Thoracic aorta (tissue), 2 donors: ENCODE measurements around the gene DLGAP1. TPM values are rescaled to one million over a fixed set of nuclear protein-coding genes. Genes with fewer than 3 reads are reported as not detected.

Experiments
- ATAC-seq: fragments of 150-250 bp; one replicate; pipeline ENCODE4 v1.8.0; 2017; ENCODE audit warnings: low read depth; ENCODE audit not compliant: insufficient number of reproducible peaks, low FRiP score
- DNase-seq: peaks from one replicate; pipeline ENCODE4 v3.0.0-alpha.2; 2020; ENCODE audit warnings: low spot score
- H3K27ac ChIP-seq, 2 donors: fragments of 200-600 bp; sonication (generic); 1 replicate in 1 of 2; 2 replicates in 1 of 2; pipeline ENCODE4 v1.5.1; 2016; ENCODE audit warnings: mild to moderate bottlenecking in 2 of 2, moderate library complexity in 2 of 2
- H3K27me3 ChIP-seq: fragments of 200-600 bp; sonication (generic); replicated peaks from 2 replicates; pipeline ENCODE4 v1.6.0; 2016; ENCODE audit warnings: mild to moderate bottlenecking; ENCODE audit not compliant: insufficient read depth
- H3K36me3 ChIP-seq: fragments of 200-600 bp; sonication (generic); one replicate; pipeline ENCODE4 v1.5.1; 2016
- H3K4me1 ChIP-seq, 2 donors: fragments of 200-600 bp; sonication (generic); 1 replicate in 1 of 2; 2 replicates in 1 of 2; pipeline versions ENCODE4 v1.5.1 to v1.6.0; 2016; ENCODE audit warnings: low read depth in 2 of 2, mild to moderate bottlenecking in 1 of 2; ENCODE audit not compliant: control insufficient read depth in 1 of 2
- H3K4me3 ChIP-seq: fragments of 200-600 bp; sonication (generic); 2 replicates; pipeline ENCODE4 v1.5.1; 2016; ENCODE audit warnings: mild to moderate bottlenecking
- H3K9me3 ChIP-seq: fragments of 200-600 bp; sonication (generic); 2 replicates; pipeline ENCODE4 v1.5.1; 2016
- total RNA-seq, 2 donors: library from RNA; depleted of rRNA; stranded (reverse); fragments of >200 nt; gene quantifications; one replicate each; pipeline versions ENCODE4 v1.1.0 to v1.2.3, GENCODE V29; 2016
- TF ChIP-seq, protein P1 (sequence below): fragments of 200-600 bp; sonication (generic); IDR thresholded peaks from one replicate; pipeline ENCODE4 v1.5.1; 2019; ENCODE audit warnings: antibody characterized with exemption

DLGAP1 gene
- total RNA-seq, 2 donors from 2014 or later = 7.3 to 19.0 TPM

DNA sequence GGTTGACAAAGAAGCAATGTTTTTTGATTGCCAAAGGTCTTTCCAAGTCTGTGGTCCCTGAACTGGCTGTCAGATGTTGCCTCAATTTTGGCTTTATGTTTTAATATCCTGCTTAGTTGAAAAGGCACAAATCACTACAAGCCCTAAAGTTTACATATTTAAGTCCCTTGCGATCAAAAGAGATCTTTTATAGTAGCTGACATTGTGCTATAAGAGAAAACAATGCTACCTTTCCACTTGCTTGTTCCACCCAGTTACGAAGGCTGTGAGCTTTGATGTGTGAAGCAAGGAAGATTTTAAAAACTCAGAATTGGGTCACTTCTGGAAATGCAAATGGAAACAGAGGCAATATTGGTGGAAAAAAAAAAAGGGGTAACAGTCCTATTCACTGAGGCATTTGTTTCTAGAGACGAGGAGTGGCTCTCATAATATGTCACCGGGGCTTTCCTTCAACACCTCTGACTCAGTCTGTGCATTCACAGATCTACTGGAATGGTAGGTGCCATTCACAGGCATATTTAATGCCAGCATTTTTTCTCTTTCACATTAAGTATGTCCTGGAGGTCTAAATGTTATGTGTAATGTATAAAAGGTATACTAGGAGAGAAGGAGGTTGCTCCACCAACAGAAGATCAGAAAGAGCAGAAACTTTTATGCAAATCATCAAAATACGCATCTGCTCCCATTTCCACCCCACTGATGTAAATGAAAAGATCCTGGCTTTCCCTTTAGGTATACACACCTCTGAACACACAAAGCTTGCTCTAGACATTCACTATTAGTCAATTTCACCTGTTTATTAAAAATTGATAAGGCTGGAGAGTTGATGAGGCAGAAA lies 913.3 kb downstream of the DLGAP1 start:
- Histone ChIP-seq H3K36me3 (no peaks in the 10 kb centered on the region), H3K4me3 (no peak overlapping the region), H3K27ac (no peak overlapping the region), H3K9me3 (no peaks in the 10 kb centered on the region), H3K4me1 (peaks cover 0 to 14% of the 10 kb centered on the region in 2 donors), H3K27me3 (no peaks in the 10 kb centered on the region)
- TF ChIP-seq, protein P1, sequence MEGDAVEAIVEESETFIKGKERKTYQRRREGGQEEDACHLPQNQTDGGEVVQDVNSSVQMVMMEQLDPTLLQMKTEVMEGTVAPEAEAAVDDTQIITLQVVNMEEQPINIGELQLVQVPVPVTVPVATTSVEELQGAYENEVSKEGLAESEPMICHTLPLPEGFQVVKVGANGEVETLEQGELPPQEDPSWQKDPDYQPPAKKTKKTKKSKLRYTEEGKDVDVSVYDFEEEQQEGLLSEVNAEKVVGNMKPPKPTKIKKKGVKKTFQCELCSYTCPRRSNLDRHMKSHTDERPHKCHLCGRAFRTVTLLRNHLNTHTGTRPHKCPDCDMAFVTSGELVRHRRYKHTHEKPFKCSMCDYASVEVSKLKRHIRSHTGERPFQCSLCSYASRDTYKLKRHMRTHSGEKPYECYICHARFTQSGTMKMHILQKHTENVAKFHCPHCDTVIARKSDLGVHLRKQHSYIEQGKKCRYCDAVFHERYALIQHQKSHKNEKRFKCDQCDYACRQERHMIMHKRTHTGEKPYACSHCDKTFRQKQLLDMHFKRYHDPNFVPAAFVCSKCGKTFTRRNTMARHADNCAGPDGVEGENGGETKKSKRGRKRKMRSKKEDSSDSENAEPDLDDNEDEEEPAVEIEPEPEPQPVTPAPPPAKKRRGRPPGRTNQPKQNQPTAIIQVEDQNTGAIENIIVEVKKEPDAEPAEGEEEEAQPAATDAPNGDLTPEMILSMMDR = no peak
- DNase-seq (no peak), ATAC-seq (no peak)

DNA sequence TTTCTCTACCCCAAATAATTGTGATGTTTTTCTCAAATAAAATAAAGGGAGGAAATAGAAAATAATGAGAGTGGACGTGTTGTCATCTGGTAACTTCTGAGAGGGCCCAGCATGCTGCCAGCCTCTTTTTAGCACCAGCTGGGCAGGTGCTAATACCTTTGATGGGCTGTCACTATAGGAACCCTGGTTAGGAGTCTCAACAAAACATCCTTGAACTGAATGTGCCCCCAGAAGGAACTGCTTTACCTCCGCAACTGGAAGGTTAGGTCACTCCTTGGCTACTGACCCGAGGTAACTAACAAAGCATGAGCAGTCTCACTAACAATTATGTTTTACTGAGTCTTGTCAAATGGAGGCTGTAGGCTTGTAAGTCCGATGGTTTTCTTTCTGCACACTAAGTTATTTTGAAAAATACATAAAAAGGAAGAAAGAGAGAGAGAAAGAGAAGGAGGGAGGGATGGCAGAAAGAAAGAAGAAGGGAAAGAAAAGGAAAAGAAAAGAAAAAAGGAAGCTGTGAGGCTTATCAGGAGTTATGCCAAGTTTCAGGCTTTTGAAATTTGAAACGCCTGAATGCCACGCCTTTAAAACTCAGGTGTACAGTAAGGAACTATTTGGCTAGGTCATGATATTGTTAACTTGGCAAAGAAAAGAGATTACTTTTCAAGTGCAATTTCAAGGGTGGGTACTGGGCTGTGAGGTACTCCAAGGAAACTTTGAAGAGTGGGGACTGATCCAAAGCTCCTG lies 914.1 kb downstream of the DLGAP1 start:
- Histone ChIP-seq H3K4me1 (peaks cover 0 to 14% of the 10 kb centered on the region in 2 donors), H3K9me3 (no peaks in the 10 kb centered on the region), H3K27ac (no peak overlapping the region), H3K36me3 (no peaks in the 10 kb centered on the region), H3K27me3 (no peaks in the 10 kb centered on the region), H3K4me3 (no peak overlapping the region)
- no peak for DNase-seq
- TF ChIP-seq, protein P1 = no peak
- no peak for ATAC-seq

DNA sequence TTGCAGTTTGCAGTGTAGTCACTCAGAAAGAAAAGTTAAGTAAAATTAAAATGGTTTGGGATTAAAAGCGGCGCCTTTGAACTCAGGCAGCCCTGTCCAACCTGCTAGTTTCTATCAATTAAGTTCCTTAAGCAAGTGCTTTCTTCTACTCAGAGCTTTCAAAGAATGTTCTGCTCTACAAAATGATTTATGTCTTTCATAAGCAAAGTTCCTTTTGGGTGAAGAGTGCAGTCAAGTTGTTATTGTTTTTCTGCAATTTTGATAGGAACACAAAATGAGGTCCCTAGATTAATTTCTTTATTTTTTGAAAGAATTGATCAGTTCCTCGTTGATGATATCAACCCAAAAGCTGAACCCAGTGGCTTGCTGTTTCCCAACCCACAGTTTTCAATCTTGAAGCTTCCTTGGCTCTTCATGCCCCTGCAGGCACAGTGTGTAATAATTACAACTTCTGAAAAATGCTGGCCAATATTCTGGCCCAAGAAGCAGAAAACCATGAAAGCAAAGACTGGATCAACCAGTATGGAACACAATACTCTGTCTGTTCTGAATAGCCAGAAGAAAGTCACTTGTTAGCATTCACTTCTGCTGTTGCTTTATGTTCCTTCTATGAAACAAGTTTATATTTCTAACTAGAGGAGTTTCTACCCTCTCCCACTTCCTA lies 916.0 kb downstream of the DLGAP1 start:
- H3K27ac ChIP-seq = no peak overlapping the region
- no peak for ATAC-seq

DNA sequence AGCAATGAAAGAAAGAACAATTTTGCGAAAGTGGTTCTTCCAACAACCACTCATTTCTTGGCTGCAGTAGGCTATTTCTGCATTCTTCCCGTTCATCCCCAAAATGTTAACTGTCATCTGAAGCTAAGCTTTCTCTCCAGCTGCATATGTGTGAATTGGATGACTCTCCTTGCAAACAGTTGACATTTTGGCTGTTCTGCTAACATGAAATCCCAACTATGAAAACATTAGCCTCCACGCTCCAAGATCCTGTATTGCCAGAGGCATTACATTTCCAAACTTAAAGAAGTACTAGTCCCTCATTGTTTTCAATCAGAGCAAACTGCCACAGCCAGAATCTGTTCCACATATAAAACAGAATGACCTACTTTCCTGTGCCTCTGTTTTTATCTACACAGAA lies 916.7 kb downstream of the DLGAP1 start:
- Histone ChIP-seq H3K27me3 (no peaks in the 10 kb centered on the region), H3K36me3 (no peaks in the 10 kb centered on the region), H3K4me3 (no peak overlapping the region), H3K27ac (no peak overlapping the region), H3K4me1 (peaks cover 0 to 14% of the 10 kb centered on the region in 2 donors), H3K9me3 (no peaks in the 10 kb centered on the region)
- TF ChIP-seq, protein P1 = no peak
- no peak for ATAC-seq
- DNase-seq = no peak

More for the DNA sequence above, 916.0 kb downstream of the DLGAP1 start:
- TF ChIP-seq, protein P1 = no peak
- Histone ChIP-seq H3K27me3 (no peaks in the 10 kb centered on the region), H3K4me3 (no peak overlapping the region), H3K36me3 (no peaks in the 10 kb centered on the region), H3K4me1 (peaks cover 0 to 14% of the 10 kb centered on the region in 2 donors), H3K9me3 (no peaks in the 10 kb centered on the region)
- no peak for DNase-seq

DNA sequence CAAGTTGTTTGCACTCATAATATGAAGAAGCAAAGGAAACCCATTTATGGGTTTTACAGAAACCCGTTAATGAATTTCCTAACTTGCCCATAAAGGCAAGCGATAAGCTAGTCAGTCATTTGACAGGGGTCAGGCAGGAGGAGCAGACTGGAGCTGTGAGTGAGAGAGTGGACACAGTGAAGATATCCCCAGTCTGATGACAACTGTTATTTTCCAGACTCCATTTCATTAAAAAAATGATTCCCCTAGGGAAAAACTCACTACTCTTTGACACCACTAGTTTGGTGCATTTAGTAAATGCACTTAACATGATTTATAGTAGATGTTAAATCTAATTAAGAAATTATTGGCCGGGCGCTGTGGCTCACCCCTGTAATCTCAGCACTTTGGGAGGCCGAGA lies 924.3 kb downstream of the DLGAP1 start:
- no peaks in the 10 kb centered on the region for H3K27me3 ChIP-seq
- H3K27ac ChIP-seq = no peak overlapping the region
- H3K9me3 ChIP-seq = no peaks in the 10 kb centered on the region
- TF ChIP-seq, protein P1 = no peak
- no peaks in the 10 kb centered on the region for H3K4me1 ChIP-seq
- no peaks in the 10 kb centered on the region for H3K36me3 ChIP-seq
- no peak overlapping the region for H3K4me3 ChIP-seq
- DNase-seq (no peak), ATAC-seq (no peak)
